ENCODE measurements around the gene ARHGEF3.

GRCh38 chr3:56725175-56725574, 76.6 kb downstream of the ARHGEF3 start:
- no peak for TF ChIP-seq EZH2 (IDR thresholded peaks at IDR 0.05; ENCODE audit: borderline replicate concordance, low read depth, low read length, poor library complexity, severe bottlenecking)
- TF ChIP-seq CTCF (conservative IDR thresholded peaks at IDR 0.05; ENCODE audit: low read depth, low read length), result no peak

Measured in A673 (cell line).